ENCODE data around the gene NUDT7. TPM values are rescaled to one million over a fixed set of nuclear protein-coding genes. Genes with fewer than 3 reads are reported as not detected.

Gene NUDT7
- total RNA-seq, 1 donor from 2014 or later = 6.8 TPM

- peaks cover 8% of the 10 kb centered on the region for H3K27me3 Mint-ChIP-seq (ENCODE audit: low read depth)
- H3K27ac Mint-ChIP-seq = no peak overlapping the region
- DNase-seq (ENCODE audit: low spot score in 2 of 2, unreplicated experiment in 2 of 2) = no peak
- H3K4me1 Mint-ChIP-seq = peaks cover 11% of the 10 kb centered on the region
- H3K9me3 Mint-ChIP-seq = no peaks in the 10 kb centered on the region
- H3K4me3 Mint-ChIP-seq = no peak overlapping the region
- TF ChIP-seq CTCF (IDR thresholded peaks at IDR 0.05; ENCODE audit: unreplicated experiment) = no peak
- no peaks in the 10 kb centered on the region for H3K36me3 Mint-ChIP-seq
These were observed 35.7 kb downstream of the NUDT7 start for GRCh38 chr16:77758046-77758445.

GRCh38 chr16:77758508-77758907 is 36.2 kb downstream of the NUDT7 start:
- TF ChIP-seq CTCF (IDR thresholded peaks at IDR 0.05; ENCODE audit: unreplicated experiment) = no peak

GRCh38 chr16:77759201-77759600 is 36.9 kb downstream of the NUDT7 start:
- Mint-ChIP-seq H3K4me1 (peaks cover 16% of the 10 kb centered on the region), H3K27me3 (ENCODE audit: low read depth) (peaks cover 2% of the 10 kb centered on the region), H3K4me3 (no peak overlapping the region), H3K36me3 (no peaks in the 10 kb centered on the region), H3K9me3 (no peaks in the 10 kb centered on the region), H3K27ac (no peak overlapping the region)
- no peak for DNase-seq (ENCODE audit: low spot score in 2 of 2, unreplicated experiment in 2 of 2)
- TF ChIP-seq CTCF (IDR thresholded peaks at IDR 0.05; ENCODE audit: unreplicated experiment) = no peak

More at GRCh38 chr16:77758508-77758907, 36.2 kb downstream of the NUDT7 start:
- no peaks in the 10 kb centered on the region for H3K9me3 Mint-ChIP-seq
- H3K4me1 Mint-ChIP-seq = peaks cover 11% of the 10 kb centered on the region
- no peak for DNase-seq (ENCODE audit: low spot score in 2 of 2, unreplicated experiment in 2 of 2)
- no peak overlapping the region for H3K27ac Mint-ChIP-seq
- H3K4me3 Mint-ChIP-seq = no peak overlapping the region
- H3K27me3 Mint-ChIP-seq (ENCODE audit: low read depth) = peaks cover 6% of the 10 kb centered on the region
- H3K36me3 Mint-ChIP-seq = no peaks in the 10 kb centered on the region

GRCh38 chr16:77759821-77760220 is 37.5 kb downstream of the NUDT7 start:
- Mint-ChIP-seq H3K27ac (no peak overlapping the region), H3K4me3 (no peak overlapping the region), H3K27me3 (ENCODE audit: low read depth) (peaks cover 2% of the 10 kb centered on the region), H3K36me3 (no peaks in the 10 kb centered on the region), H3K9me3 (no peaks in the 10 kb centered on the region), H3K4me1 (peaks cover 18% of the 10 kb centered on the region)
- DNase-seq (ENCODE audit: low spot score in 2 of 2, unreplicated experiment in 2 of 2) = no peak
- no peak for TF ChIP-seq CTCF (IDR thresholded peaks at IDR 0.05; ENCODE audit: unreplicated experiment)

- peaks cover 2% of the 10 kb centered on the region for H3K27me3 Mint-ChIP-seq (ENCODE audit: low read depth)
- H3K9me3 Mint-ChIP-seq = no peaks in the 10 kb centered on the region
- H3K4me3 Mint-ChIP-seq = no peak overlapping the region
- no peak for TF ChIP-seq CTCF (IDR thresholded peaks at IDR 0.05; ENCODE audit: unreplicated experiment)
- DNase-seq (ENCODE audit: low spot score in 2 of 2, unreplicated experiment in 2 of 2) = no peak
- H3K4me1 Mint-ChIP-seq = peaks cover 14% of the 10 kb centered on the region
- no peak overlapping the region for H3K27ac Mint-ChIP-seq
- H3K36me3 Mint-ChIP-seq = no peaks in the 10 kb centered on the region
These were observed 38.5 kb downstream of the NUDT7 start for GRCh38 chr16:77760800-77761199.

GRCh38 chr16:77761204-77761603 is 38.9 kb downstream of the NUDT7 start:
- DNase-seq (ENCODE audit: low spot score in 2 of 2, unreplicated experiment in 2 of 2) = no peak
- TF ChIP-seq CTCF (IDR thresholded peaks at IDR 0.05; ENCODE audit: unreplicated experiment) = no peak
- peaks cover 2% of the 10 kb centered on the region for H3K27me3 Mint-ChIP-seq (ENCODE audit: low read depth)
- no peaks in the 10 kb centered on the region for H3K9me3 Mint-ChIP-seq
- H3K27ac Mint-ChIP-seq = no peak overlapping the region
- H3K4me3 Mint-ChIP-seq = no peak overlapping the region
- H3K36me3 Mint-ChIP-seq = no peaks in the 10 kb centered on the region
- peaks cover 14% of the 10 kb centered on the region for H3K4me1 Mint-ChIP-seq

Measured in mesothelial cell of epicardium (in vitro differentiated cells).